GM12872 (cell line): ENCODE results near the gene RHOF.
A peak's percentile ranks its signal among the peaks of the same experiment; 100 is the strongest.

Experiments
- TF ChIP-seq, protein P1 (sequence below): IDR thresholded peaks from 3 replicates; pipeline ENCODE4 v1.5.1; 2011; ENCODE audit warnings: low read depth, mild to moderate bottlenecking, low read length, moderate library complexity; ENCODE audit not compliant: insufficient read depth

Gene RHOF

DNA sequence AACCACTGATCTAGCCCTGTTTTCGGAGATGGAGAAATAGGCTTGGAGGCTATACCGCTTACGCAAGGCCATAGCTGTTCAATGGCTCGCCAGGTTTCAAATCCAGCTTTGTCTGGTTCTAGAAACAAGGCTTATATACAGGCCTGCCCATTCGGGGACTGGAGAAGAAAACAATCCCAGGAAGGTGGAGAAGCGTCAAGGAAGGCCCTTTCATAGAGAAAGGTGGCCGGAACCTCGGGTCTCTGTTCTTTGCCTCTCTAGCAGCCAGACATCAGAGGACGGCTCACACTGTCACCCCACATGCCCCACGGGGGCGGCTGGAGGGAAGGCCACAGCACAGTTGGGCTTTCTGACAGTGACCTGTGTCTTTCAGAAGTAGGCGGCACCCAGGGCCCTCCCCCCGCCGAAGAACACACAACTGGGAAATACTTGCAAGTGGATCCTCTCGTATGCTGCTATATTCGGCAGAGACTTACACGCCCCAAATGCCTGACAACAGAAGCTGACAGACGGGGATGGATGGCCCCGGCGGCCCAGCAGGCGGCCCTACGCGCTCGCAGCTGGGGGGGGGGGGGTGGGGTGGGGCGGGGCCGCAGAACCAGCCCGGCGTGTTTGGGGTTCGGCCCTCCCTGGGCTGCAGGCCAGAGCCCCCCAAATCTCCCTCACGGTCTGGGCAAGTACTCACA is 5.8 kb upstream of the RHOF start:
- TF ChIP-seq, protein P1, sequence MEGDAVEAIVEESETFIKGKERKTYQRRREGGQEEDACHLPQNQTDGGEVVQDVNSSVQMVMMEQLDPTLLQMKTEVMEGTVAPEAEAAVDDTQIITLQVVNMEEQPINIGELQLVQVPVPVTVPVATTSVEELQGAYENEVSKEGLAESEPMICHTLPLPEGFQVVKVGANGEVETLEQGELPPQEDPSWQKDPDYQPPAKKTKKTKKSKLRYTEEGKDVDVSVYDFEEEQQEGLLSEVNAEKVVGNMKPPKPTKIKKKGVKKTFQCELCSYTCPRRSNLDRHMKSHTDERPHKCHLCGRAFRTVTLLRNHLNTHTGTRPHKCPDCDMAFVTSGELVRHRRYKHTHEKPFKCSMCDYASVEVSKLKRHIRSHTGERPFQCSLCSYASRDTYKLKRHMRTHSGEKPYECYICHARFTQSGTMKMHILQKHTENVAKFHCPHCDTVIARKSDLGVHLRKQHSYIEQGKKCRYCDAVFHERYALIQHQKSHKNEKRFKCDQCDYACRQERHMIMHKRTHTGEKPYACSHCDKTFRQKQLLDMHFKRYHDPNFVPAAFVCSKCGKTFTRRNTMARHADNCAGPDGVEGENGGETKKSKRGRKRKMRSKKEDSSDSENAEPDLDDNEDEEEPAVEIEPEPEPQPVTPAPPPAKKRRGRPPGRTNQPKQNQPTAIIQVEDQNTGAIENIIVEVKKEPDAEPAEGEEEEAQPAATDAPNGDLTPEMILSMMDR: no peak

DNA sequence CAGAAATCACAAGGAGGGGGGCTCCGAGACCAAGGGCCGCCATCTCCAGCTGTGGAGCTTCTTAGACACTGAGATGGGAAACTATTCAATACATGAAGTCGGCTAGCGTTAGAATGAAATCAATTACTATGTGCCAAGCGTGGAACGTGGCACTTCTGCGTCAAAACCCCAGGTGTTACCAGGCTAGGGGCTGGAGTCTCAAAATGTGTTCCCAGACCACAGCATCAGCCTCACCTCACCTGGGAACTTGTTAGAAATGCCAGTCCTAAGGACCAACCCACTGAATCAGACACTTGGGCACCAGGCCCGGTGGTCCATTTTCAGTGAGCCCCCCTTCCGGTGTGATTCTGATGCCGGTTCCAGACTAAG is 5.3 kb upstream of the RHOF start:
- TF ChIP-seq, protein P1: no peak

DNA sequence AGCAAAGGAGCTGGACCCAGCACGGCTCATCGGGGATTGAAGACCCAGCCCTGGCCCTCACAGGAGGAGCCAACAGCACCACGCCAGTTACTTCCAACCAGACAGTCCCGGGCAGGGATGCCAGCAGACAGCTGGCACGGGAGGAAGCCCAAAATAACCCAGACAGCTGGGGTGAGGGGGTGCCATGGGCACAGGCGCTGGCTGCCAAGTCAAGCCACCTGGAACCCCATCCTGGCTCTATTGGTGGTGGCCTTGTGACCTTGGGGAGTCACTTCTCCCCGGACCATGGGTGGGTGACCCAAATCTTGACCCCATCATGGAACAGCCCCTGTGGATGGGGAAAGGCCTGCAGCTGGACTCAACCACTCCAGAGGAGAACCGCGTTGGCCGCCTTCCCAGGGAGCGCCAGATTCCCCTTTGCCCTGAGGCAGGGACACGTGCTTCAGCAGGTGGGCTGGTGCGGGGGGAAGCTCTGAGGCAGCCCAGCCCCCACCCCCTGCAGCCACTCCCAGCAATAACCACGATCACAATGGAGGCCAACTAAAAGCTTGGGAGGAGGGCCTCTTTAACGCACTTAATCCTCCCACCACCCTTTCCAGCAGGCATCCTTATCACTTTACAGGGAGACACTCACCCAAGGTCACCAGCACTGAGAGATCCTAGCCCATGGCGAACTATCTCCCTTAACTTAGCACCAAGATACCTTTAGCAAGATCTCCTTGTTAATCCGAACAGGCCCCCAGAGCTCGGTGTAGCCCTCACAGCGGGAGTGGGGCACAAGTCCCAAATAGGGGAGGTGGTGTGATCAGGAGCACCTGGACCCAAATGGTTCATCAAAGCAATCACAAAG is 4.7 kb upstream of the RHOF start:
- TF ChIP-seq, protein P1: no peak

DNA sequence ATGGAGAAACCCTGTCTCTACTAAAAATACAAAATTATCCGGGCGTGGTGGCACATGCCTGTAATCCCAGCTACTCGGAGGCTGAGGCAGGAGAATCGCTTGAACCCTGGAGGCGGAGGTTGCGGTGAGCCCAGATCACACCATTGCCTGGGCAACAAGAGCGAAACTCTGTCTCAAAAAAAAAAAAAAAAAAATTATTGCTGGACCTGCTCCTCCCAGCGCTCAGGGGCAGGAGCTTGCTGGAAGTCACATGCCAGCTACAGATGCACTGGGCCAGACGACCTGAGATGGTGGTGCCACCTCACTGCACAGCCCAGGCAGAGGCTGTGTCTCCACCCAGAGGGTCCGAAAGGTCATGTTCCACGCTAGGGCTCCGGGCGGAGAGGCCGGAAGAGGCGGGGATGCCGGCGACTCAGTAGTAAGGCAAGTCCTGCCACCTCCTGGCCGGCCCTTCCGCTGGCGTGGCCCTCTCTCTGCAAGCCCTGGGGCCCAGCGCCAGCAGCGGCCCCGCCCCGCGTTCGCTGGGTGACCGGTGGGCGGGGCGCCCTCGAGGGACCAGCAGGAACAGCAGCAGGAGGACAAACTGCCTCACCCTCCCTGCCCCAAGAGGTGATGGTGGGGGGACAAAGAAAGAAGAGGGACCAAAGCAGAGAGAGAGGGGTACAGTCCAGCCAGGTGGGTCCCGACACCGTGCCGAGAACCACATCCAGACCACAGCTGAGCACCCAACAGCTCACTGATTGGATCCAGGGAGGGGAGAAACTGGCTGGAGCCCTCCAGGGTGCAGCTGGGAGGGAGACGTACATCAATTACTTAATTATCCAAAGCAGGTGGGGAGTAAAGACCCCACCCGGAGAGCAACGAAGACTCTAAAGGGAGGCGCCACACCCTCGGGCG is 3.6 kb upstream of the RHOF start:
- TF ChIP-seq, protein P1: no peak

DNA sequence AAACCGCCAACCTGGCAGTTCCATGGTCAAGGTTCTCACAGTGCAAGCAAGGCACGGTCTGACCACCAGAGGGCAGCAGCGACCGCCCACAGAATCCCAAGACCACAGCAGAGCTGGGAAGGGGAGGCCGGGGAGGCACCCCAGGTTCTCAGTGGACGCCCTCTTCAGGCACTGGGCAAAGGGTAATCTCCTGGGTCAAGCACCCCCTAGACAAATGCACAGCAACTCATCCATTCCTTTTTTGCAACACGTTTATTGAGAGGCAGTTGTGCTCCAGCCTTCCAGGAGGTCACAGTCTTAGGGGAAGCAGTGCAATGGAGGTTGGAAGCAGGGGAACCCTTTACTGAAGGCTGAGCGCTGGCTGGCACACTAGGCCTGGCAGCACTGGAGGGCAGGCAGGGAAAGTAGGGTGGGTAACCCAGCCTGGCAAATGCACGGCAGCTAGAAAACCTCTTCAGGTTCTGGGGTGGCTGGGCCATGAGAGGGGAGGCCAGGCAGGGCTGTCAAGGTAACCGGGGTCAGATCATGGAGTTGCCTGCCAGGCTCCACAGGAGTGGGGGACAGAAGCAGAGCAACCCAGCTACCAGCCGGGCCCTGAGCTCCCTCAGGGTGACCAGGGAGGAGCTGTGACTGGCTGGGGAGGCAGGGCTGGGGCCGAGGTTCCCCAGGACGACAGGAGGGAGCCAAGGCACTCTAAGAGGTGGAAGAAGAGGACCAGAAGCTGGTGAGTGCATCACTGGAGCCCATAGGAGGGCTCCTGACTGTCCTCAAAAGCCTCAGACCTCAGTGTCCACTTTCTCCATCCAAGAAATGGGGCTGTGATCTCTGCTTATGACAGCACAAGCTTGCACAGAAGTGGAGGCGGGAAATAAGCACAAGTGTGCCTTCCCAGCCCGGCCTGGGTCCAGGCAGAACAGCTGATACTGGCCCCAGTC is 1.8 kb upstream of the RHOF start:
- TF ChIP-seq, protein P1: peak; percentile 98

DNA sequence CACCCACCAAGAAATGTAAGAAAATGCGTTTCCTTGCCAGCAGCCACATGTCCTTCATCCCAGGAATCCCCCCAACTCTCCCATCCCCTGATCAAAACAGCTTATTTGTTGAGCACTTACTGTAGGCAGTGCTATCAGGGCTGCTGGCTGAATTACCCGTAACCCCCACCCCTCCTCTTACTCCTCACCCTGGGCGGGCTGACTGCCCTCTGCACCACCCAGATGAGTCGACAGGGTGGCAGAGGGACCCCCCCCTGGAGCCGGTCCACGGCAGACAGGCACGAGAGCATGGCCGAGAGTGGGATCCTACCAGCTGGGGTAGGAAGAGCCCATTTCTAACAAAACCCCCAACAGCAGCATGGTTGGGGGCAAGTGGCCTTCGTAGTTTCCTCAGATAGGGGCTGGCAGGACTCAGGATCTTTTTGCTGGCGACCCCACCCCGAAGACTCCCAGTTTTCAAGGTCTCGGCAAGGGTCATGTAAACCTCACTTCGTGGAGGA is 1.1 kb upstream of the RHOF start:
- TF ChIP-seq, protein P1: no peak
